IPS-18a (cell line): ENCODE measurements around the gene CACNA1A.

Experiments
- H3K27ac ChIP-seq: one replicate; pipeline ENCODE4 v1.5.1; 2013; ENCODE audit warnings: low read length
- H3K27me3 ChIP-seq: one replicate; pipeline ENCODE4 v1.6.1; 2013; ENCODE audit warnings: mild to moderate bottlenecking, low read length; ENCODE audit not compliant: control insufficient read depth, insufficient read depth
- H3K36me3 ChIP-seq: one replicate; pipeline ENCODE4 v1.6.1; 2013; ENCODE audit warnings: low read depth, low read length; ENCODE audit not compliant: control insufficient read depth
- H3K4me1 ChIP-seq: one replicate; pipeline ENCODE4 v1.6.1; 2013; ENCODE audit warnings: low read depth, low read length; ENCODE audit not compliant: control insufficient read depth
- H3K4me3 ChIP-seq: one replicate; pipeline ENCODE4 v1.5.1; 2013; ENCODE audit warnings: low read length
- H3K9ac ChIP-seq: one replicate; pipeline ENCODE4 v1.6.1; 2013; ENCODE audit warnings: mild to moderate bottlenecking, low read length, moderate library complexity
- H3K9me3 ChIP-seq: one replicate; pipeline ENCODE4 v1.6.1; 2013; ENCODE audit warnings: low read depth, low read length; ENCODE audit not compliant: control insufficient read depth

Gene CACNA1A

DNA sequence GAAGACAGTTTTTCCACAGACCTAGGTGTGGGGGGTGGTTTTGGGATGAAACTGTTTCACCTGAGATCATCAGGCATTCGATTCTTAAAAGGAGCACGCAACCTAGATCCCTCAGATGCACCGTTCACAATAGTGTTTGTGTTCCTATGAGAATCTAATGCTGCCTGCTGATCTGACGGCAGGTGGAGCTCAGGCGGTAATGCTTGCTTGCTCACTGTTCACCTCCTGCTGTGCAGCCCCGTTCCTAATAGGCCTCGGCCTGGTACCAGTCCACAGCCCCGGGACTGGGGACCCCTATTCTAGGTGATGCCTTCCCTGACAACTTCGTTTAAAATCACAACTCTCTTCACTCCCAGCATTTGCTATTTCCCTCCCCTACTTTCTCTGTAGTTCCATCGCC, 206.4 kb downstream of the CACNA1A start:
- H3K9ac ChIP-seq, result no peak overlapping the region
- H3K36me3 ChIP-seq, result no peaks in the 10 kb centered on the region
- no peaks in the 10 kb centered on the region for H3K27me3 ChIP-seq
- no peak overlapping the region for H3K27ac ChIP-seq
- no peaks in the 10 kb centered on the region for H3K4me1 ChIP-seq
- H3K4me3 ChIP-seq, result no peak overlapping the region
- no peaks in the 10 kb centered on the region for H3K9me3 ChIP-seq

DNA sequence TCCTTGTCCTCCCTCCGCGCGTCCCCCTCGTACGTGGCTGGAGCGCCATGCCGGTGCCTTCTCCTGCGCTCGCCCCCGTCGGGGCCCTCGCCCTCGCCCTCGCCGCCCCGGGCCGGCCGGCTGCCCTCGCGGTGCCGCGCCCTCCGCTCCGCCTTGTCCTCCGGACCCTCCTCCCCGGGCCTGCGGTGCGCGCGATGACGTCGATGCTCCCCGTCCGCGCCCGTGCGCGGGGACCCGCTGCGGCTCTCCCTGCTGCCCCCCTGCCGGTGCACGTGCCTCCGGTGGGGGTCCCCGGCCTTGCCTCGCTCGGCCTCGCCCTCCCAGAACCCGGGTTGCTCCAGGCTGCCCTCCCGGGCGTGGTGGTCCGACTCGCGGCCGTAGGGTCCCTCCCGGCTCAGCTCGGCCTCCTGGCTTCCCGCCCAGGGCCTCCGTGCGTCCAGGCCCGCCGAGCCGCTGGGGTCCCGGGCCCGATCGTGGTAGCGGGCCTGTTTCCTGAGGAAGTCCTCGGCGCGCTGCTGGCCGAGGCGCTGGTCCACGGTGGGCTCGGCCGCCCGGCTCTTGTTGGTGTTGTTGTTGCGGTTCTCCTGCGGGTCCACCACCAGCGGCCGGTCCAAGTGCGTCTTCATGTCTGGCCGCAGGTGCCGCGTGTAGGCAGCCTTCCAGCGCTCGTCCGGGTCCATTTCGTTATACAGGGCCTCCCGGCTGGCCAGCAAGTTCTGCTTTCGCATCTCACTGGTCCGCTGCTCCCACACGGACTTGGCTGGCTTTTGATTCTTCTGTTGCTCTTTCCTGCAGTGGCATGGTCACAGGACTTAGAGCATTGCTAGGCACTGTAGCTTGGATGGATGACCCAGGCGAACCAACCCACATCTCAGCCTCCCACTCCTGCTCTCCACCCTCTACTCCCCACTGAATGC, 207.5 kb downstream of the CACNA1A start:
- Histone ChIP-seq H3K4me3 (no peak overlapping the region), H3K36me3 (no peaks in the 10 kb centered on the region), H3K27ac (no peak overlapping the region), H3K9ac (no peak overlapping the region), H3K27me3 (no peaks in the 10 kb centered on the region), H3K9me3 (no peaks in the 10 kb centered on the region), H3K4me1 (no peaks in the 10 kb centered on the region)

DNA sequence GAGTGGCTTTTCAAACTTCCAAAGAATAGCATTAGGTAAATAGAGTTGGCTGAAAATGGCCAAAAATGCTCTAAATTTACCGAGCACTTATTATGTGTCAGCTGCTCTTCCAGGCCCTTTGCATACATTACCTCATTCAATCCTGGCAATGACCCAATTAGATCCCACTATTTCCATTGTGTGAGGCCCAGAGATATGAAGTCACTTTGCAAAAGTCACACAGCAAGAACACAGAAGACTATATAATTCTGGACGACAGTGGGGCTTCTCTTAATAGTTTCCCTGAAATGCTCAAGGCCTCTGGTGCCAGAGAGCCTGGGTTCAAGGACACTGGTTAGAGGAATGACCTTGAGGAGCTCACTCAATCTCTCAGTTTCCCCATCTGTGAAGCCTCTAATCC, 209.3 kb downstream of the CACNA1A start:
- H3K4me1 ChIP-seq, result no peaks in the 10 kb centered on the region
- no peaks in the 10 kb centered on the region for H3K9me3 ChIP-seq
- H3K27me3 ChIP-seq, result no peaks in the 10 kb centered on the region
- no peak overlapping the region for H3K9ac ChIP-seq
- no peaks in the 10 kb centered on the region for H3K36me3 ChIP-seq
- H3K4me3 ChIP-seq, result no peak overlapping the region
- no peak overlapping the region for H3K27ac ChIP-seq

DNA sequence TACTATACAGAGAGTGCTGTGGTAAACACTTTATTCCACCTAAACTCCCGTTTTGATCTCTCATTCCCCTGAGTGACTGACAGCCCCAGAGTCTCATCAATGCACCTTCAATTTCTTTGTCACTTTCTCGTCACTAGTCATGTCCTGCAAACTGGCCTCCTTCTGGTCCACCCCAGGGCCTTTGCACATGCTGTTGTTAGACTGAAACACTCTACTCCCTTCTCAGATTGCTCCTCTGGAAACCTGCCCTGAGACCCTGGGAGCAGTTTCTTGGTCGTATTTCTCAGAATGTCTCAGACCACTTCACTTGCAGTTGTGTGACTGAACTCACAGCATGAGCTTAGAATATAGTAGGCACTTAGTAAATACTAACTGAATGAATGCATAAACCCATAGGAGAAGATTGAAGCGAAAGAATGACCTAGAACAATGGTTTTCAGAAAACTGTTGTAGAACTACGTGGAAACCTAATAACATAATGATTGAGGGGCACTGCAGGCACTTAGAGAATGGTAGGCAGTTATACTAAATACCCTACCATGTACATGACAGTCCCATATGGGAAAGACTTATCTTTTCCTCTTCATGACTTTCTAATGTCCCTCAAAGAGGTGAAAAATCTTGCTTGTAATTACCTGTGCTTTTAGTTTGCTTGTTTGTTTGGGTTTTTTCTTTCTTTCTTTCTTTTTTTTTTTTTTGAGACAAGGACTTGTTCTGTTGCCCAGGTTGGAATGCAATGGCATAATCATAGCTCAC, 211.3 kb downstream of the CACNA1A start:
- H3K27me3 ChIP-seq, result no peaks in the 10 kb centered on the region
- H3K4me1 ChIP-seq, result no peaks in the 10 kb centered on the region
- no peaks in the 10 kb centered on the region for H3K9me3 ChIP-seq
- H3K9ac ChIP-seq, result no peak overlapping the region
- H3K27ac ChIP-seq, result no peak overlapping the region
- H3K4me3 ChIP-seq, result no peak overlapping the region
- H3K36me3 ChIP-seq, result no peaks in the 10 kb centered on the region

DNA sequence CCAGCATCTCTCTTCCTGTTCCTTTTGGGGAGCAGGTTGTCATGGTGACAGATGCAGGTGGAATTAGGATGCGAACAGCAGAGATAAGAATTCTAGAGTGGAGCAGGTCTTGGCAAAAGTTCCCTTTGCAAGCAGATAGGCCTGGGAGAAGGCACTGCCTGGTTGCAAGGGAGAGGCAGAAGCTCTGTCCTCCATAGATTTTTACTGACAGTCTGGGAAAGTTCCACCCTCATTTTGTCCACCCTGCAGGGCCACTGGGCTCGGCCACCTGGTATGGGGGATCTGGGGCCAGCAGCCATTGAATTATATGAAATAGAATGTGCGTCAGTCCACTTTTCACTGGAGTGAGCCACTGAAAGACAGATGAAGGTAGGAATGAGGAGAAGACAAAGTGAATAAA, 214.4 kb downstream of the CACNA1A start:
- Histone ChIP-seq H3K27ac (no peak overlapping the region), H3K27me3 (no peaks in the 10 kb centered on the region), H3K4me3 (no peak overlapping the region), H3K36me3 (no peaks in the 10 kb centered on the region), H3K9ac (no peak overlapping the region), H3K4me1 (no peaks in the 10 kb centered on the region), H3K9me3 (no peaks in the 10 kb centered on the region)

DNA sequence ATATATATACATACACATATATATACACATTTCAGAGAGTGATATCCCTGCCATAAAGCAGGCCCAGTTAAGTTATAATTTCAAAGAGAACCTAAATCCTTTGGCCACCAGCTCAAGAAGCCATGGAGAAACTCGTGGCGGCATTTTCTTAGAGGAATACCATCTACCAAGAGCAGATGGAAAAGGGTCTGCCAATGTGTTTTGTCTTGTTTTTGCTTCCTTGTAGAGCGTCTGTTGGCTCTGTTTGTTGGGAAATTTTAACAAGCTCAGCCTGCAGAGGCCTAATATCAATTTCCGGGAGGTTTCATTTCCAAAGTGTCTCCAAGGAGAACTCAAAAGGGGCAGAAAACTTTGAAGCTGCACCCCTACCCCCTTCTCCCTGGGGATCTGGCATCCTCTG, 215.5 kb downstream of the CACNA1A start:
- H3K27ac ChIP-seq, result no peak overlapping the region
- H3K36me3 ChIP-seq, result peaks cover 4% of the 10 kb centered on the region
- H3K4me1 ChIP-seq, result no peaks in the 10 kb centered on the region
- no peaks in the 10 kb centered on the region for H3K9me3 ChIP-seq
- no peak overlapping the region for H3K9ac ChIP-seq
- no peaks in the 10 kb centered on the region for H3K27me3 ChIP-seq
- no peak overlapping the region for H3K4me3 ChIP-seq

DNA sequence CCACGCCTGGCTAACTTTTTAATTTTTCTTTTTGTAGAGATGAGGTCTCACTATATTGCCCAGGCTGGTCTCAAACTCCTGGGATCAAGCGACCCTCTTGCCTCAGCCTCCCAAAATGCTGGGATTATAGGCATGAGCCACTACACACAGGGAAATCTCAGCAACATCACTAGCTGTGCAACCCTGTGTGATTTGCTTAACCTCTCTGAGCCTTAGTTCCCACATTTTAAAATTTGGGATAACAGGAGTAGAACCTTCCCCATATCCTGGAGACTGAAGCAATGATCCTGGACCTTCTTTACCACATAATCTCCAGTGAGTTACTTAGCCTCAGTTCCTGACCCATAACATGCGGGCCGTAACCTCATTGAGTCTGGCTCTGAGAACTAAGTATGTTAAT, 217.0 kb downstream of the CACNA1A start:
- no peaks in the 10 kb centered on the region for H3K27me3 ChIP-seq
- peaks cover 4% of the 10 kb centered on the region for H3K36me3 ChIP-seq
- no peak overlapping the region for H3K4me3 ChIP-seq
- no peak overlapping the region for H3K27ac ChIP-seq
- H3K4me1 ChIP-seq, result no peaks in the 10 kb centered on the region
- no peaks in the 10 kb centered on the region for H3K9me3 ChIP-seq
- no peak overlapping the region for H3K9ac ChIP-seq

DNA sequence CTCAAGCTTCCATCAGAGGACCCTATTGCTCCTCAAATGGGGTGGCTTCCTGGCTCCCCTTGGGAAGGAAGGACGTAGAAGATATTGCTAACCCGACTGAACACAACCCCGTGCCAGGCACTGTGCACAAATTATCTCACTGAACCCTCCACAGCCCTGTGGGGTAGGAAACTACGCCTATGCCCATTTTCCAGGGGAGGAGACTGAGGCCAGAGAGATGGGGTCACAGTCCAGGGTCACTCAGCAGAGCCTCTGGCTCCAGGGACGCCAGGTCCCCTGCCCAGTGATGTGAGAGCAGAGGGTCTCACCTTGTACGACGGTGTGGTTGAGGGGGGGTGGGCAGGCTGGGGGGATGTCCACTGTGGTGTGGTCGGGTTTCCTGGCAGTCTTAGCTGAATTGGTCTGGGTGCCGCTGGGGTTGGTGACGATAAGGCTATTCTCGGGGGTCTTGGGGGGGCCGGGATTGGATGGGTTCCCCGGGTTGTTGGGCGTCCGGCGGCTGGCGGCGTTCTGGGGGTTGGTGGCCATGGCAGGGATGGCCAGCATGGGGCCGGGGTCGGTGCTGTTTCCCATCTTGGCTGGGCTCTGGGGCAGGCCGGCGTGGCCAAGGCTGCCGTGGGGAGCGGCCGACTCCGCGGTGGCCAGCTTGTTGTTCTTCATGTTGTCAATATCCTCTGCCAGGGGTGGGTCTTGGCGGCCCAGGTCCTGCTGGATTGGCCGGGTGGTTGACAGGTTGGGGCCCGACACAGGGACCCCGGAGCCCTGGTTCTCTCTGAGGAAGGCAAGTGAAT, 219.9 kb downstream of the CACNA1A start:
- no peak overlapping the region for H3K27ac ChIP-seq
- H3K27me3 ChIP-seq, result no peaks in the 10 kb centered on the region
- no peaks in the 10 kb centered on the region for H3K9me3 ChIP-seq
- no peaks in the 10 kb centered on the region for H3K4me1 ChIP-seq
- H3K4me3 ChIP-seq, result no peak overlapping the region
- H3K36me3 ChIP-seq, result peaks cover 6% of the 10 kb centered on the region
- no peak overlapping the region for H3K9ac ChIP-seq

DNA sequence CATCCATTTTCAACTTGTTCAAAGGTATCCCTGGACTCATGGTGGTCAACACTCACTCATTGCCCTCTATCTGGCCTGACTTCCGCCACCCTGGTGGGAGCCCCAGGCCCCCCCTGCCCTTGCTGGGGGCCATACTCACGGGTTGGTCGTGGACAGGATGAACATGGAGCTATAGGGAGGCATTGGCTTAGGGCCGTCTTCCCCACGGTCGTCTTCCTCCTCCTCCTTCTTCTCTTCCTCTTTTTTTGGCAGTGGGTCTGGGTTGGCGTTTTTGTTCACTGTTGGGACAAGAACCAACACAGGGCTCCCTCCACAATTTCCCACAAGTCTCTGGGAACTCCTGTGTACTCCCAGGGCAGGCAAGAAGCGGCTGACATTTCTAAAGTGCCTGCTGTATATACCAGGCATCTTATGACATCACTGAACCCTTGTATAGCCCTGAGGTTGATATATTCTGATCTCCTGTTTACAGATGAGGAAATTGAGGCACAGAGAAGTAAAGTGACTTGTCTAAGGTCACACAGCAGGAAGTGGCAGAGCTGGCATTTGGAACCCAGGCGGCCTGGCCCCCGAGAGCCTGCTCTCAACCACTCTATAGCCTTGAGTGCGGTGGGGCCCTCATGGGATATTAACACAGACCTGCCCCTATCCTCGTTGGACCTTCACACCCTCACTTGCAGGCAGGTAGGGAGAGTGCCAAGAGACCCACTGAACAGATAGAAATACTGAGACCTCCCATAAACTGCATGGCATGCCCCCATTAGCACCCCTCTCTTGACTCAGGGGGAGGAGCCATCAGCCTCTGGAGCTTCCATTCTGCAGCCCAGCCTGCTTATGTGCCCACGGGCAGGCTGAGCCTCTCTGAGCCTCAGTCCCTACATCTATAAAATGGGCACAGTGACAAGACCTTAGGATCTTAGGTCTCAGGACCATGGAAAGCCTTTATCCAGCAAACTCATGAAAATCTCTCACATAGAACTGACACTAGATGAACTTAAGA, 221.1 kb downstream of the CACNA1A start:
- Histone ChIP-seq H3K9me3 (no peaks in the 10 kb centered on the region), H3K9ac (no peak overlapping the region), H3K4me3 (no peak overlapping the region), H3K4me1 (no peaks in the 10 kb centered on the region), H3K27ac (no peak overlapping the region), H3K36me3 (peaks cover 6% of the 10 kb centered on the region), H3K27me3 (no peaks in the 10 kb centered on the region)

DNA sequence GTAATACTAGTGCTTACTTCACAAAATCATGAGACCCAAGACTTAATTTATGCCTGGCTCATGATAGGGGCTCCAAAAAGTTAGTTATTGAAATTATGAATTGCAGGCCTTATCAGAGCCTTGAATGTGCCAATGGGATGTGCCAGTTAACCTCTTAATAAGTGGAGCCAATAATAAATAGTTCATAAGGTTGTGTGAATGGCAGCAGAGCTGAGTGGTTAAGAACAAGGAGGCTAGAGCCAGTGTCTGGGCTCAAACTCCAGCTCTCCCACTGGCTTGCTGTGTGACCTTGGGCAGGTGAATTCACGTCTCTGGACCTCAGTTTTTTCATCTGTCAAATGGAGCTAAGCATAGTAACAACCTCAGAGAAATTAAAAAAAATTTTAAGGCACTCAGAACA, 222.4 kb downstream of the CACNA1A start:
- no peak overlapping the region for H3K9ac ChIP-seq
- no peak overlapping the region for H3K4me3 ChIP-seq
- H3K27me3 ChIP-seq, result no peaks in the 10 kb centered on the region
- no peaks in the 10 kb centered on the region for H3K9me3 ChIP-seq
- H3K27ac ChIP-seq, result no peak overlapping the region
- H3K36me3 ChIP-seq, result peaks cover 6% of the 10 kb centered on the region
- H3K4me1 ChIP-seq, result no peaks in the 10 kb centered on the region
